ENCODE results near the gene CCDC134. TPM values are rescaled to one million over a fixed set of nuclear protein-coding genes. Genes with fewer than 3 reads are reported as not detected.

CCDC134 gene
- total RNA-seq, 1 donor from 2014 or later: 6.7 TPM

DNA sequence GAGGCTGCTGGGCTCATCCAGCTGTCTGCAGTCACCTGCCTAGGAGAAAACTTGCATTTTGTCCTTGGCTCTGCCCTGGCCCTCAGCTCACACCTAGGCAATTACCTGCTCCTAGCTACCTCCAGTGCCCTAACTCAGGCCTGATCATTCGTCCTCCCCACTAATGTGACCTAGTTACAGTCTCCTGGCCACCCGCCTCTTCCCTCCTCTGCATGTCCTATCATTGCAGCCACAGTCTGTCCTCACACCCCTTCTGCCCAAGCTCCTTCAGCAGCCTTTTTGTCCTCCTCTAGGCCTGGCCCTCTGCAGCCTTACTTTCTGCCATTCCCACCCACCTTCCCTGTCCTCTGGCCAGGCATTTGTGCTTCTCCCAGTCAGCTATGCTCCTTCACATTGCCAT is 17.7 kb upstream of the CCDC134 start:
- no peak for DNase-seq (ENCODE audit: low read depth, low spot score)

DNA sequence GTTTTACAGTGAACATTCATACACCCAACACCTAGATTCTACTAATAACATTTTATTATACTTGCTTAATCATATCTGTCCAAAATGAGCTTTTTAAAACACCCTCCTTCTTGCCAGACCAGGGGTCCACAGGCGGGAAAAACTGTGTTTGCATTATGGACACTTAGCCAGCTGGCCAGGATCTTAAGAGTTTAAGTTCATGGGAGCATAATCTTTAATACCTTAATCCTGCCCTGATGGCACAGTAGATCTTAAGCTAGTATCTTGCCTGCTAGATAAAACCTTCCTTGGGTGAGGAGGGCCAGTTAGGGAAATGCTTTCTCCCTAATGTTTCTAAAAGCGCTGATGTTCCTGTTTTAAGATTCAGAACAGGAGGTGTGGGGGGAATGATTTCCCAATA is 13.1 kb upstream of the CCDC134 start:
- DNase-seq (ENCODE audit: low read depth, low spot score): no peak

DNA sequence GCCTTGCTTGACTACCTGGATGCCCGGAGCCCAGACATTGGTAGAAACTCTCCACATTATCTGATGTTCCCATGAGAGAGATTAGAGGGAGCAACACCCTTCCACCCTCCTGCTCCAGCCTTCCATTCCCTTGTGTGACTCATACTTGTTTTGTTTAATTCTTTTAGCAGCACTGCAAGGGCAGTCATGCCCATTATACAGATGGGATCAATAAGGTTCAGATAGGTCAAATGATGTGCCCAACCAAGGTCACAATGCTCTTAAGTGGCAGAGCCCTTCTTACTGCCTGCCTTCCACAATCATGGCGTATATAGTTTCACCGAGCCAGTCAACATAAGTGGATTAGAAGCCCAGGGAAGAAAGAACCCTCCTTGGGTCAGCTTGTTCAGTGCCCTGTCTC is 6.6 kb upstream of the CCDC134 start:
- no peak for DNase-seq (ENCODE audit: low read depth, low spot score)

GRCh38 chr22:41798736-41799135 is 1.7 kb upstream of the CCDC134 start:
- no peak for DNase-seq (ENCODE audit: low read depth, low spot score)

DNA sequence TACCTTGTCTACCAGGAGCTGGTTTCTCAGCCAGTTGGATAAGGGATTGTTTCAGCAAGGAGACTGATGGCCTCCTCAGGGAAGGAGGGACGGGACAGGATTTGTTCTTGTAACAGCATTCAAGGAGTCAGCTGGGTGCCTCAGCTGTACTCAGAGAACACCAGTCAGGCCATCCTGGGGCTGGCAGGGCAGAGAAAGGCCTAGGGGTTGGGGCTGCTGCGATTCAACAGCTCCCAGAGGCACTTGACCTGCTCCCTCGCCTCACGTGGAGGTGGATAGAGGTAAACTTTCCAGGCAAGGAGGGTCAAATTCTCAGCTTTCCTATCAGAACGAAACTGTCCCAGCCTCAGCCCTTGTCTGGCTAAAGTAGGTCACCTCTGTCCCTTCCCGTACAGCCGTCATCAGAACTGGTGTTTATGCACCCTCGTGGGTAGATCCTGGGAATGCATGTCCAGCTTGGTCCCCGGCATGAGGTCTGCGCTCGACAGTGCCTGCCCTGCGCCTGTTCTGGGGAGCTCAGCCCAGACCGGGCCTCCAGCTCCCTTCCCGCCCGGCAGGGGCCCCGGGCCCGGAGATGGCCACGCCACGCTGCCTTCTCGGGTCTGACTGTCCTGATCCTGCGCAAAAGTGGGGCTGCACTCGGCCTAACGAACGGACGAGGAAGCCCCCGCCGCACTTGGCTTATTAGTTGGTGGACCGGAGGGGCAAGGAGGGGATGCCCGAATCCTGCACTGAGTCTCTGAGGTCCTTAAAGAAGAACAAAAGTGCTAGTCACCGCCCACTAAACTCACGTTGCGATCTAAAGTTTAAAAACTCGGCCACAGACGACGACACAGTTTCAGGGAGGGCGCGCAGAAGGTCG is 762 bp upstream of the CCDC134 start:
- no peak for DNase-seq (ENCODE audit: low read depth, low spot score)

- no peak for DNase-seq (ENCODE audit: low read depth, low spot score)
These were observed 804 bp downstream of the CCDC134 start for GRCh38 chr22:41801147-41801819.

- DNase-seq (ENCODE audit: low read depth, low spot score): no peak
These were observed 1.4 kb downstream of the CCDC134 start for GRCh38 chr22:41801886-41802285.

DNA sequence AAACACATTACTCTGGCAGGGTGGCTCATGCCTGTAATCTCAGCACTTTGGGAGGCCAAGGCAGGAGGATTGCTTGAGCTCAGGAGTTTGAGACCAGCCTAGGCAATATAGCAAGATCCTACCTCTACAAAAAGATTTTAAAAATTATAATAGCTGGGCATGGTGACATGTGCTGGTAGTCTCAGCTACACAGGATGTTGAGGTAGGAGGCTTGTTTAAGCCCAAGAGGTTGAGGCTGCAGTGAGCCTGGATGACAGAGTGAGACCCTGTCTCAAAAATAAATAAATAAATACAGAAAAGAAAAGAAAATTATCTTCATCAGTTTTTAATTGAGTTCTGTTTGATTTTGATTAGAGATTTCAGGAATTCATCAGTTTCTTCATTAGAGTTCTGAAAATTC is 5.2 kb downstream of the CCDC134 start:
- DNase-seq (ENCODE audit: low read depth, low spot score): no peak

DNA sequence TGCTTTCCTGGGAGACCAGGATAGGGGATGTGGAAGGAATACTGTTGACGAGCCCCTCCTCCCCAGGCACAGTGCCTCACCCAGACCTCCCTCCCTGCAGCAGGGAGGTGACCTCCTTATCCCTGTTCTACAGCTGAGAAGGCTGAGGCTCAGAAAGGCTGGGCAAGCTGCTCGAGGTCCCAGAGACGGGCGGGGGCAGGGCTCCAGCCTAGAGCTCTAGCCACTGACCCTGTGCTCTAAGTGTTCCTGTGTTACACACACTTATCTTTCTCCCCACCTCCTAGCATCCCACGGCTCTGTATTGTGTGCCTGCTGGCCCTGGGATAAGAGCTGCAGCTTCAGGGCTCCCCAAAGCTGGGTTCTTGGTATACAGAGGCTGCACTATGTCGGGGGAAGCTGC is 7.9 kb downstream of the CCDC134 start:
- no peak for DNase-seq (ENCODE audit: low read depth, low spot score)

- DNase-seq (ENCODE audit: low read depth, low spot score): no peak
These were observed 9.5 kb downstream of the CCDC134 start for GRCh38 chr22:41810022-41810421.

DNA sequence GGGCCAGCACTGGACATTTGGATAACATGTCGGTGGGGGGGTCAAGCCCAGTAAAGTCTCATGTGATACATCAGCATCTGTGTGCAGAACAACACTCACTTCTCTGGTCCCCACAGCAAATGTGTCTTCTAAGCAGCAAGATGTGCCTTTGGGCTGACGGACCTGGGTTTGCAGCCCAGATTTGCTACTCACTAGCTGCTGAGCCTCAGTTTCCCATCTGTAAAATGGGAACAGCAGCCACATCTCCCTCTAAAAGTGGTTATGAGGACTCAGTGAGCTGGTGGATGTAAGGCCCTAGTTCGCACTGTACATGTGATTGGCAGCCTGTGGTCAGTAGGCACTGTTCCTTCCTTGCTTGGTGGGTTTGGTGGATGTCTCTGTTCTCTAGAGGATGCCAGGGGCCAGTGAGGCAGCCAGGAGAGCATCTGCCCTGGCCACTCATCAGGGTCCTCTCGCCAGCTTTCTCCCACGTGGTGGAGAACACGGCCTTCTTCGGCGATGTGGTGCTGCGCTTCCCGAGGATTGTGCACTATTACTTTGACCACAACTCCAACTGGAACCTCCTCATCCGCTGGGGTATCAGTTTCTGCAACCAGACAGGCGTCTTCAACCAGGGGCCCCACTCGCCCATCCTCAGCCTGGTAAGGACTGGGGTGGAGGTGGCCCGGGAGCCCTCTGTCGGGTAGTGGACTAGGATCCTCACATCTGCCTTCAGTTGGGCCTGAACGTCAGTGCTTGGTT is 12.5 kb downstream of the CCDC134 start:
- DNase-seq (ENCODE audit: low read depth, low spot score): no peak

DNA sequence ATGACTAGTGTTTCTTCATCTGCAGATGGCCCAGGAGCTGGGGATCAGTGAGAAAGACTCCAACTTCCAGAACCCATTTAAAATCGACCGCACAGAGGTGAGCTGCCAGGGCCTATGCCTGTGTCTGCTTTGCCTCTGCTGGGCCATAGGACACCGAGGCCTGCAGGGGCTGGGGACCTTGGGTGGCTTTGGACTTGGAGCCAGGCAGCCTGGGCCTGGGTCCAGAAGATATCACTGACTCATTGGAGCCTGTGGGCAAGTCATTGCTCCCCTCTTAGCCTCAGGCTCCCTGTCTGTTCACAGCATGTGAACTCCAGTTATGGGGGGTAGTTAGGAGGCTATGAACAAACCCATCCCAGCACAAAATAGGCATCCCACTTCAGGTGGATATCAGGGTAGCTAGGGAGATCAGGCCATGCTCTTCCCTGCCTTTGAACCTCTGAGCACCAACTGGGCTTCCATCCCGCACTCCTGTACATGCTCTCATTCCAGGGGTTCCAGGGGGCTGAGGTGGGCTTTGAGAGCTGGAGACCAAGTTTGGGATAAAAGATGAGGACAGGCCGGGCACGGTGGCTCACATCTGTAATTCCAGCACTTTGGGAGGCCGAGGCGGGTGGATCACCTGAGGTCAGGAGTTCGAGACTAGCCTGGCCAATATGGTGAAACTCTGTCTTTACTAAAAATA is 13.4 kb downstream of the CCDC134 start:
- DNase-seq (ENCODE audit: low read depth, low spot score): no peak

GRCh38 chr22:41815716-41816115 is 15.2 kb downstream of the CCDC134 start:
- no peak for DNase-seq (ENCODE audit: low read depth, low spot score)

DNA sequence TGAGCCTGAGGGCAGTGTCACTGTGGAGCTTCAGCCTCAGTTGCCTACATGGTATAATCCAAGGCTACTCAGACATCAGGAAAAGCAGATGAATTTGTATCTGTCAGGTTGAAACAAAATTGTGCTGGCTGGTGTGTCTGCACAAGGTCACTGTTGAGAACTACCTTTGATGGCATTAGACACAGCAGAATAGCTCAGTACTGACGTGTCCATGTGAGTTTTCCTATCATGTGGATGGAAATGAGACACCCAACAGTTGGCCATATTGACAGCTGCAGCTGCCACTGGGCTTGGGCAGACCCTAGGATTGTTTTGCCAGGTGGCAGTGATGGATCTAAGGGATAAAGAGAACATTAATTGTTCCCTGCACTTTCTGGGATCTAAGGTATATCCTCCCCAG is 15.8 kb downstream of the CCDC134 start:
- DNase-seq (ENCODE audit: low read depth, low spot score): no peak

DNA sequence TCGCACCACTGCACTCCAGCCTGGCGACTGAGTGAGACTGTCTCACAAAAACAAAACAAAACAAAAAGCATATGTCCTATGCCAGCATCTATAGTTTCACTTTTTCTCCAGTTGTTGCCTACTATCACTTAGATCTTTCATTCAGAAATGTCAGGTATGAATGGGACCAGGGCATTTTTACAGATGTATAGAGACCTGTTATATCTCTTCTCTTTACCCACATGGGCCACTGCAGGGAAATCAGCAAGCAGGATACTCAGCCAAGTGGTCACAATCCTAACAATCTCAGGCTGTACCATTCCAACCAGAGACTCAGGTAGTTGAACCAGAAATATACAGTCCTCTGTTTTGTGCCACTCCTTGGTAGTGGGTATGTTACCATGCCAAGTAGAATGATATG is 16.4 kb downstream of the CCDC134 start:
- no peak for DNase-seq (ENCODE audit: low read depth, low spot score)

DNA sequence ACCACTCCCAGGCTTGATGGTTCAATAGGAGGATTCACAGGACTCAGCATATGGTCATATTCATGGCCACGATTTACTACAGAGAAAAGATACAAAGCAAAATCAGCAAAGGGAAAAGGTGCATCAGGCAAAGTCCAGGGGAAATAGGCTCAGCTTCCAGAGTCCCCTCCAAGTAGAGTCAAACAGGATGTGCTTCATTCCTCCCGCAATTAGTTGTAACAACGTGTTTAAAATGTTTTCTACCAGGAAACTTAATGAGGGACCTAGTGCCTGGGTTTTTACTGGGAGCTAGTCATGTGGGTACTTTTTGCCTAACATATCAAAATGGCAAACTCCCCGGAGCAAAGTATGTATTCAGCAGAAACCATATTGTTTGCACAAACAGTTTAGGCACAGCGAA is 17.5 kb downstream of the CCDC134 start:
- DNase-seq (ENCODE audit: low read depth, low spot score): no peak

GRCh38 chr22:41818596-41818995 is 18.1 kb downstream of the CCDC134 start:
- DNase-seq (ENCODE audit: low read depth, low spot score): no peak

DNA sequence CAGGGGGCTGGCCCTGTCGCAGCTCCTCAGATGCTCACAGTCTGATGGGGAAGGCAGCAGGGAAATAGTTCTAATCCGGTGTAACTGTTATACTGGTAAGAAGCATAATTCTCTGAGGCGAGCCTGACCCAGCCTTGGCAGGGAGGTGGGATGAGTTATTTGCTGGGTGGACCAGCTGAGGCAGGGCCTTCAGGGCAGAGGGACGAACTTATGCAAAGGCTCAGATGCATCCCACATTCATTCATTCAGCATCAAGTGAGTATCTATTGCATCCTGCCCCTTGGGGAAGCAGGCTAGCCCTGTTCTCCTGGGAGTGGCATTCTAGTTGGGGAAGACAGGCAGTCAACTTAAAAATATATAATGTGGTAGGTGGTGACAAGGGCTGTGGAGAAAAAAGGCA is 18.8 kb downstream of the CCDC134 start:
- DNase-seq (ENCODE audit: low read depth, low spot score): no peak

DNA sequence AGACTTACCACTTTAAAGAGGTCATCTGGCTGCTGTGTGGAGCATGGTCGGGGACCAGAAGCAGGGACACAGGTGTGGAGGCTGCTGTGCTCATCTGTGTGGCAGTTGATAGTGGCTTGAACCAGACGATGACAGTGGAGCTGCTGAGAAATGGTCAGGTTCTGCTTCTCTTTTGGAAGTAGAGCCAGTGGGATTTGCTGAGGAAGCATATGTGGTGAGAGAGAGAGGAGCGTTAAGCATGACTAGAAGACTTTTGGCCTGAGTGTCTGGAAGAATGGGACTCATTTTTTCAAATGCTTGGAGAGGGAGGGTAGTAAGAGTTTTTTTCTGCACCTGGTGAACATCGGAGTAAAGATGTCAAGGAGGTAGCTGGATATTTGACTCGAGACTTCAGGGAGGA is 20.0 kb downstream of the CCDC134 start:
- no peak for DNase-seq (ENCODE audit: low read depth, low spot score)

GRCh38 chr22:41821471-41822316 is 21.2 kb downstream of the CCDC134 start:
- DNase-seq (ENCODE audit: low read depth, low spot score): no peak

Data from pulmonary artery endothelial cell (primary cell).